Fibroblast of skin of back (primary cell): Measurements from ENCODE around the gene COX7C.

Experiments
- DNase-seq: peaks from one replicate; pipeline ENCODE4 v3.0.0-alpha.2; 2013

COX7C gene

GRCh38 chr5:86665984-86666760, 48.4 kb downstream of the COX7C start:
- DNase-seq: no peak

DNA sequence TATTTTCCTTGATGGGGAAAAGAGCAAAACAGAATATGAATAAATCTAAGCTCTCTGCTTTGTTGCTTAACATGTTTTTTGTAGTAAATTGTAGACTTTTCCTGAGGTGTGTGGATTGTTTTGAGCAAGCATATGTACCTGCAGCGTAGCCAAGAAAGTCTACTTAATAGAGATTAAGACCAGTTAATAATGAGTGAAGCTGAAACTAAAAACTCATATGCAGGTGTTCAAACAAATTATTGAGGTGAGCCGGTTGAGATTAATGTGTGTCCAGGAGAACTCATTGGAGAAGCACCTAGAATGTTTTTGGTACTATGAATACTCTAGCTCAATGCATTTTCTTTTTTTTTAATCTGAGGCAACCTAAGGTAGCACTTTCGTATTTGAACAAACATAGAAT, 49.2 kb downstream of the COX7C start:
- DNase-seq: no peak
